ENCODE results near the gene SULT1C4. TPM values are rescaled to one million over a fixed set of nuclear protein-coding genes. Genes with fewer than 3 reads are reported as not detected.

SULT1C4 gene
- total RNA-seq, 1 donor from 2014 or later = not detected

DNA sequence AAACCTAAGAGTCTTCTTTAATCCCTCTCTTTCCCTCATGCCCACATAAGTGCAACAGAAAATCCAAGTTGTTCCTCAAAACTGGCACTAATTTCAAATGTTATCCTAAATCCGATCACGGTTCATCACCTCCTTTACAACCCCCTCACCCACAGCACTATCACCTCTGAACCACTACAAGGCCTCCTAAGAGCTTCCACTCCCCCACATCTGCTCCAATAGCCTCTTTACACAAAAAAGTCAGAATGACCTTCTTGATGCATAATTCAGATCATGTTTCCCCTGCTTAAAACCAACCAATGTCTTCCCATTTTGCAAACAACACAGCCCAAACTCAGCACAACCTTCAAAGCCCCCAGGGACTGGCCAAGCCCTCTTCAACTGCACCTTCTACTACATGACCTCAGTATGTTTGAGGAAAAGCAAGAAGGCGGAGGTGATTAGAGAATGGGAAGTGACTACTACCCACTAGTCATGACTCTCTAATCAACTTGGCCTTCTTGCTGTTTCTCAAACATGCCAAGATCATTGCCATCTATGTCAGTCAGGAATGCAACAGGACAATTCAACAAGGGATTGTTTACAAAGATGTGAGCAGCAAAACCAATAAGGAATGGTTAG, 36.6 kb downstream of the SULT1C4 start:
- DNase-seq (ENCODE audit: low read depth) (peak; percentile 59), FAIRE-seq (no peak)
- Histone ChIP-seq H3K36me3 (ENCODE audit: control insufficient read depth, insufficient read depth, low read length) (no peaks in the 10 kb centered on the region), H3K4me3 (ENCODE audit: low read depth, low read length) (no peak overlapping the region), H3K27me3 (ENCODE audit: control insufficient read depth, insufficient read depth, low read length) (no peaks in the 10 kb centered on the region)
- TF ChIP-seq, protein P1, sequence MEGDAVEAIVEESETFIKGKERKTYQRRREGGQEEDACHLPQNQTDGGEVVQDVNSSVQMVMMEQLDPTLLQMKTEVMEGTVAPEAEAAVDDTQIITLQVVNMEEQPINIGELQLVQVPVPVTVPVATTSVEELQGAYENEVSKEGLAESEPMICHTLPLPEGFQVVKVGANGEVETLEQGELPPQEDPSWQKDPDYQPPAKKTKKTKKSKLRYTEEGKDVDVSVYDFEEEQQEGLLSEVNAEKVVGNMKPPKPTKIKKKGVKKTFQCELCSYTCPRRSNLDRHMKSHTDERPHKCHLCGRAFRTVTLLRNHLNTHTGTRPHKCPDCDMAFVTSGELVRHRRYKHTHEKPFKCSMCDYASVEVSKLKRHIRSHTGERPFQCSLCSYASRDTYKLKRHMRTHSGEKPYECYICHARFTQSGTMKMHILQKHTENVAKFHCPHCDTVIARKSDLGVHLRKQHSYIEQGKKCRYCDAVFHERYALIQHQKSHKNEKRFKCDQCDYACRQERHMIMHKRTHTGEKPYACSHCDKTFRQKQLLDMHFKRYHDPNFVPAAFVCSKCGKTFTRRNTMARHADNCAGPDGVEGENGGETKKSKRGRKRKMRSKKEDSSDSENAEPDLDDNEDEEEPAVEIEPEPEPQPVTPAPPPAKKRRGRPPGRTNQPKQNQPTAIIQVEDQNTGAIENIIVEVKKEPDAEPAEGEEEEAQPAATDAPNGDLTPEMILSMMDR (IDR thresholded peaks at IDR 0.05; ENCODE audit: insufficient read depth, low read length, severe bottlenecking) = no peak

GRCh38 chr2:108414945-108415344, 37.2 kb downstream of the SULT1C4 start:
- FAIRE-seq = no peak
- no peak for DNase-seq (ENCODE audit: low read depth)
- TF ChIP-seq, protein P1 (IDR thresholded peaks at IDR 0.05; ENCODE audit: insufficient read depth, low read length, severe bottlenecking) = no peak
- Histone ChIP-seq H3K4me3 (ENCODE audit: low read depth, low read length) (no peak overlapping the region), H3K36me3 (ENCODE audit: control insufficient read depth, insufficient read depth, low read length) (no peaks in the 10 kb centered on the region), H3K27me3 (ENCODE audit: control insufficient read depth, insufficient read depth, low read length) (no peaks in the 10 kb centered on the region)

- no peak for FAIRE-seq
- no peaks in the 10 kb centered on the region for H3K36me3 ChIP-seq (ENCODE audit: control insufficient read depth, insufficient read depth, low read length)
- H3K4me3 ChIP-seq (ENCODE audit: low read depth, low read length) = no peak overlapping the region
- peak; percentile 29 for DNase-seq (ENCODE audit: low read depth)
- H3K27me3 ChIP-seq (ENCODE audit: control insufficient read depth, insufficient read depth, low read length) = no peaks in the 10 kb centered on the region
- TF ChIP-seq, protein P1 (IDR thresholded peaks at IDR 0.05; ENCODE audit: insufficient read depth, low read length, severe bottlenecking) = peak; percentile 26
Measured at GRCh38 chr2:108417254-108417653, 39.5 kb downstream of the SULT1C4 start.

- Histone ChIP-seq H3K4me3 (ENCODE audit: low read depth, low read length) (no peak overlapping the region), H3K36me3 (ENCODE audit: control insufficient read depth, insufficient read depth, low read length) (no peaks in the 10 kb centered on the region), H3K27me3 (ENCODE audit: control insufficient read depth, insufficient read depth, low read length) (no peaks in the 10 kb centered on the region)
- DNase-seq (ENCODE audit: low read depth) (no peak), FAIRE-seq (no peak)
- TF ChIP-seq, protein P1 (IDR thresholded peaks at IDR 0.05; ENCODE audit: insufficient read depth, low read length, severe bottlenecking) = no peak
Measured at GRCh38 chr2:108418416-108418815, 40.7 kb downstream of the SULT1C4 start.

- Histone ChIP-seq H3K36me3 (ENCODE audit: control insufficient read depth, insufficient read depth, low read length) (no peaks in the 10 kb centered on the region), H3K4me3 (ENCODE audit: low read depth, low read length) (no peak overlapping the region), H3K27me3 (ENCODE audit: control insufficient read depth, insufficient read depth, low read length) (no peaks in the 10 kb centered on the region)
- FAIRE-seq (no peak), DNase-seq (ENCODE audit: low read depth) (no peak)
- TF ChIP-seq, protein P1 (IDR thresholded peaks at IDR 0.05; ENCODE audit: insufficient read depth, low read length, severe bottlenecking) = no peak
Measured at GRCh38 chr2:108423067-108423466, 45.3 kb downstream of the SULT1C4 start.
